Measurements from ENCODE around the gene SATB2. TPM values are rescaled to one million over a fixed set of nuclear protein-coding genes. Genes with fewer than 3 reads are reported as not detected.

SATB2 gene
- total RNA-seq (2014; rRNA removed; shearing (Covaris generic)): 6.3 and 9.9 TPM in 2 replicates
- 2.1 and 3.0 TPM in 2 replicates for polyA plus RNA-seq (2016; fragmentation: Nextera tagmentation; extraction: Ambion mirVana)

GRCh38 chr2:199457147-199458008 lies at the start of gene SATB2:
Gene SATB2, minus strand, starts transcription at chr2:199457939. Its CDS starts 1,902 bp downstream, at chr2:199456037.
- peak within 1 kb of the TSS; percentile 89 for H3K4me3 ChIP-seq
- peaks cover 2% of the 10 kb centered on the region for H4K20me1 ChIP-seq (ENCODE audit: insufficient read depth)
- peak within 1 kb of the TSS; percentile 80 for H3K27ac ChIP-seq
- no peaks in the 10 kb centered on the region for H3K27me3 ChIP-seq (replicated peaks; ENCODE audit: insufficient read depth)
- 0 out of 2 replicates have a peak, but pooled peaks cover 6% of the 10 kb centered on the region for H3K36me3 ChIP-seq (ENCODE audit: low read depth)
- TF ChIP-seq EZH2phosphoT487 (IDR thresholded peaks at IDR 0.05; ENCODE audit: insufficient read depth, low read depth): no peak
- no peak for TF ChIP-seq EZH2 (IDR thresholded peaks at IDR 0.05; ENCODE audit: insufficient read depth, poor library complexity, severe bottlenecking)
- no peaks in the 10 kb centered on the region for H3K9me2 ChIP-seq (ENCODE audit: insufficient read depth)
- H3K4me2 ChIP-seq (ENCODE audit: unreplicated experiment): peak within 1 kb of the TSS; percentile 91
- 1% methylated on average over 49 to 61 of the region's 61 CpGs for WGBS, 2 experiments (ENCODE audit: low coverage in 1 of 2, low lambda C conversion rate in 2 of 2, missing lambda C conversion rate in 2 of 2)
- H3K9me3 ChIP-seq (ENCODE audit: low read depth): no peaks in the 10 kb centered on the region
- H3K9ac ChIP-seq: peak within 1 kb of the TSS; percentile 87
- DNase-seq: peak; percentile 90
- peaks cover 39% of the 10 kb centered on the region for H3K4me1 ChIP-seq (ENCODE audit: insufficient read depth)
- in situ Hi-C loops (cut with MboI): no loop called here
- peaks cover 19% of the 10 kb centered on the region for H3F3A ChIP-seq (ENCODE audit: insufficient read depth)
- peaks cover 67% of the 10 kb centered on the region for H3K79me2 ChIP-seq (ENCODE audit: insufficient read depth)
- H2AFZ ChIP-seq: peak within 1 kb of the TSS; percentile 91

GRCh38 chr2:199505755-199506403 lies 48.1 kb upstream of the SATB2 start:
- H3K27me3 ChIP-seq (replicated peaks; ENCODE audit: insufficient read depth): peaks cover 5% of the 10 kb centered on the region; the same call in 1 of the 2 replicates
- TF ChIP-seq EZH2phosphoT487 (IDR thresholded peaks at IDR 0.05; ENCODE audit: insufficient read depth, low read depth) (no peak), EZH2 (IDR thresholded peaks at IDR 0.05; ENCODE audit: insufficient read depth, poor library complexity, severe bottlenecking) (no peak)
- no peak overlapping the region for H2AFZ ChIP-seq
- 27 to 32% methylated on average over 2 of the region's 2 CpGs for WGBS, 2 experiments (ENCODE audit: low coverage in 1 of 2, low lambda C conversion rate in 2 of 2, missing lambda C conversion rate in 2 of 2)
- no peak overlapping the region for H3K4me2 ChIP-seq (ENCODE audit: unreplicated experiment)
- H3K9me2 ChIP-seq (ENCODE audit: insufficient read depth): no peaks in the 10 kb centered on the region
- no peak overlapping the region for H3K4me3 ChIP-seq
- H3K9ac ChIP-seq: no peak overlapping the region
- in situ Hi-C loops (cut with MboI): no loop called here
- no peak for DNase-seq
- H3F3A ChIP-seq (ENCODE audit: insufficient read depth): no peaks in the 10 kb centered on the region
- no peaks in the 10 kb centered on the region for H4K20me1 ChIP-seq (ENCODE audit: insufficient read depth)
- no peaks in the 10 kb centered on the region for H3K79me2 ChIP-seq (ENCODE audit: insufficient read depth)
- H3K27ac ChIP-seq: no peak overlapping the region
- no peaks in the 10 kb centered on the region for H3K36me3 ChIP-seq (ENCODE audit: low read depth)
- no peaks in the 10 kb centered on the region for H3K4me1 ChIP-seq (ENCODE audit: insufficient read depth)
- H3K9me3 ChIP-seq (ENCODE audit: low read depth): no peaks in the 10 kb centered on the region

GRCh38 chr2:199503148-199503547 lies 45.4 kb upstream of the SATB2 start:
- Histone ChIP-seq H3K36me3 (ENCODE audit: low read depth) (no peaks in the 10 kb centered on the region), H3K4me3 (no peak overlapping the region)

GRCh38 chr2:199499005-199499404 lies 41.3 kb upstream of the SATB2 start:
- Histone ChIP-seq H3F3A (ENCODE audit: insufficient read depth) (no peaks in the 10 kb centered on the region), H3K9me3 (ENCODE audit: low read depth) (no peaks in the 10 kb centered on the region), H3K9me2 (ENCODE audit: insufficient read depth) (no peaks in the 10 kb centered on the region), H2AFZ (no peak overlapping the region), H3K4me3 (no peak overlapping the region), H3K9ac (no peak overlapping the region), H3K4me1 (ENCODE audit: insufficient read depth) (no peaks in the 10 kb centered on the region), H4K20me1 (ENCODE audit: insufficient read depth) (no peaks in the 10 kb centered on the region), H3K27ac (no peak overlapping the region), H3K27me3 (replicated peaks; ENCODE audit: insufficient read depth) (no peaks in the 10 kb centered on the region; the same call in 1 of the 2 replicates), H3K79me2 (ENCODE audit: insufficient read depth) (no peaks in the 10 kb centered on the region), H3K4me2 (ENCODE audit: unreplicated experiment) (no peak overlapping the region), H3K36me3 (ENCODE audit: low read depth) (no peaks in the 10 kb centered on the region)
- 38 to 53% methylated on average over 2 to 3 of the region's 3 CpGs for WGBS, 2 experiments (ENCODE audit: low coverage in 1 of 2, low lambda C conversion rate in 2 of 2, missing lambda C conversion rate in 2 of 2)
- no peak for TF ChIP-seq EZH2phosphoT487 (IDR thresholded peaks at IDR 0.05; ENCODE audit: insufficient read depth, low read depth)
- no peak for TF ChIP-seq EZH2 (IDR thresholded peaks at IDR 0.05; ENCODE audit: insufficient read depth, poor library complexity, severe bottlenecking)
- in situ Hi-C loops (cut with MboI): loop anchor here (25.0 kb wide), 1 partner anchor 837 kb away; no protein-coding TSS in a partner anchor
- DNase-seq: no peak

More at GRCh38 chr2:199503148-199503547, 45.4 kb upstream of the SATB2 start:
- Histone ChIP-seq H3K9ac (no peak overlapping the region), H3K4me1 (ENCODE audit: insufficient read depth) (no peaks in the 10 kb centered on the region), H3K4me2 (ENCODE audit: unreplicated experiment) (no peak overlapping the region), H3K27me3 (replicated peaks; ENCODE audit: insufficient read depth) (peaks cover 5% of the 10 kb centered on the region; the same call in 1 of the 2 replicates), H3F3A (ENCODE audit: insufficient read depth) (no peaks in the 10 kb centered on the region), H2AFZ (no peak overlapping the region), H3K9me3 (ENCODE audit: low read depth) (no peaks in the 10 kb centered on the region), H4K20me1 (ENCODE audit: insufficient read depth) (no peaks in the 10 kb centered on the region), H3K79me2 (ENCODE audit: insufficient read depth) (no peaks in the 10 kb centered on the region), H3K27ac (no peak overlapping the region), H3K9me2 (ENCODE audit: insufficient read depth) (no peaks in the 10 kb centered on the region)
- TF ChIP-seq EZH2 (IDR thresholded peaks at IDR 0.05; ENCODE audit: insufficient read depth, poor library complexity, severe bottlenecking) (no peak), EZH2phosphoT487 (IDR thresholded peaks at IDR 0.05; ENCODE audit: insufficient read depth, low read depth) (no peak)
- in situ Hi-C loops (cut with MboI): no loop called here
- no peak for DNase-seq

All from GM23248 (cell line).